PC-3 (cell line): Measurements from ENCODE around the gene LIF.

ENCODE experiments used
- EZH2 ChIP-seq: fragments of 300-600 bp; sonication (generic); IDR thresholded peaks from one replicate; pipeline ENCODE4 v1.6.1; 2017; ENCODE audit warnings: antibody characterized with exemption, mild to moderate bottlenecking, low read length; ENCODE audit not compliant: unreplicated experiment
- EZH2phosphoT487 ChIP-seq: fragments of 300-600 bp; sonication (generic); IDR thresholded peaks from 2 replicates; pipeline ENCODE4 v1.6.1; 2018; ENCODE audit warnings: mild to moderate bottlenecking, antibody characterized with exemption, low read length, borderline replicate concordance
- TF ChIP-seq, protein P1 (sequence below): fragments of 300-600 bp; sonication (generic); conservative IDR thresholded peaks from 2 replicates; pipeline ENCODE4 v1.5.1; 2017; ENCODE audit warnings: antibody characterized with exemption, low read depth, mild to moderate bottlenecking, low read length

DNA sequence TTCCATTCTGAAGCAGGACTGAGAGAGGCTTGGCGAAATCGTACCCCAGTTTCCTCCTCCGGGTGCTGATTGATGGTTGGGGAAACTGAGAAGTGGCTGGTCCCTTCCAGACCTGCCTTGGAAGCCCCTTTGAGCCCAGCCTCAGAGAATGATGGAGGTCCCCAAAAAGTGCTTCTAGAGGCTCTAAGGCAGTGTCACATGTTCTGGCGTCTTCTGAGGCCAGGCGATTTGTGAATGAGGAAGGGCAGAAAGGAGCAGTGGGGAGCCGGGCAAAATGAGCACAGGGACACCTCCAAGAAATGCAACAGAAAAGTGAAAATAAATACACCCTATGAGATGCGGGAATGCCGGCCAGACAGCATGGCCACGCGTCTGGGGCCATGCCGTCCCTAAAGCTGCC lies 1.0 kb upstream of the LIF start:
- TF ChIP-seq EZH2 (no peak), EZH2phosphoT487 (no peak)
- TF ChIP-seq, protein P1, sequence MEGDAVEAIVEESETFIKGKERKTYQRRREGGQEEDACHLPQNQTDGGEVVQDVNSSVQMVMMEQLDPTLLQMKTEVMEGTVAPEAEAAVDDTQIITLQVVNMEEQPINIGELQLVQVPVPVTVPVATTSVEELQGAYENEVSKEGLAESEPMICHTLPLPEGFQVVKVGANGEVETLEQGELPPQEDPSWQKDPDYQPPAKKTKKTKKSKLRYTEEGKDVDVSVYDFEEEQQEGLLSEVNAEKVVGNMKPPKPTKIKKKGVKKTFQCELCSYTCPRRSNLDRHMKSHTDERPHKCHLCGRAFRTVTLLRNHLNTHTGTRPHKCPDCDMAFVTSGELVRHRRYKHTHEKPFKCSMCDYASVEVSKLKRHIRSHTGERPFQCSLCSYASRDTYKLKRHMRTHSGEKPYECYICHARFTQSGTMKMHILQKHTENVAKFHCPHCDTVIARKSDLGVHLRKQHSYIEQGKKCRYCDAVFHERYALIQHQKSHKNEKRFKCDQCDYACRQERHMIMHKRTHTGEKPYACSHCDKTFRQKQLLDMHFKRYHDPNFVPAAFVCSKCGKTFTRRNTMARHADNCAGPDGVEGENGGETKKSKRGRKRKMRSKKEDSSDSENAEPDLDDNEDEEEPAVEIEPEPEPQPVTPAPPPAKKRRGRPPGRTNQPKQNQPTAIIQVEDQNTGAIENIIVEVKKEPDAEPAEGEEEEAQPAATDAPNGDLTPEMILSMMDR = no peak
